ENCODE results near the gene IL17C. TPM values are rescaled to one million over a fixed set of nuclear protein-coding genes. Genes with fewer than 3 reads are reported as not detected.

The IL17C gene
- total RNA-seq, 2 donors from 2014 or later, result not detected

DNA sequence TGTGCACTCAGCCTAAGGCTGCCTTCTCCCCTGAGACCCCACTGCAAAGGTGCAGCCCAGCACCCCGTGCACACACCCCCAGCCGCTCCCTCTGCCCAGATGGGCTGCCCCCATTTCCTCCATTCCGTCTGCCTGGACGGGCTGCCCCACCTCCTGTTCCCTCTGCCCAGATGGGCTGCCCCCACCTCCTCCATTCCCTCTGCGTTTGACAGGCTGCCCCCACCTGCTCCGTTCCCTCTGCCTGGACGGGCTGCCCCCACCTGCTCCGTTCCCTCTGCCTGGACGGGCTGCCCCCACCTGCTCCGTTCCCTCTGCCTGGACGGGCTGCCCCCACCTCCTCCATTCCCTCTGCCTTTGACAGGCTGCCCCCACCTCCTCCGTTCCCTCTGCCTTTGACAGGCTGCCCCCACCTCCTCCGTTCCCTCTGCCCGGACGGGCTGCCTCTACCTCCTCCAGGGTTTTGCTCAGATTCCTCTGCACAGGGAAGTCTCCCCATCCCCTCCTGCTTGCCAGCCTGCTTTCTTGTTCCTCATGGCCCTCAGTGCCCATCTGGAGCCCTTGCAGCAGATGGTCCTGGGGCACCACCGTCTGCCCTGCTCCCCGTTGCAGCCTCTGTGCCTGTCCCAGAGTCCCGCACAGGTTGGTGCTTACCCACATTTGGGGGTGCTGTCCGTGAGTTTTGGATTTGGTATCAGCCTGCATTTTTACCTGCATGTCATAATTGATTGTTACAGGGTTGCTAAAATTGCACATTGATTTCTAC is 23.4 kb upstream of the IL17C start:
- H3K27ac ChIP-seq (ENCODE audit: low read depth, low read length), result no peak overlapping the region
- H3K4me1 ChIP-seq (ENCODE audit: control insufficient read depth, insufficient read depth, low read length), result peaks cover 33% of the 10 kb centered on the region
- H3K36me3 ChIP-seq (ENCODE audit: control insufficient read depth, insufficient read depth, low read length), result peaks cover 59% of the 10 kb centered on the region
- TF ChIP-seq, protein P1, sequence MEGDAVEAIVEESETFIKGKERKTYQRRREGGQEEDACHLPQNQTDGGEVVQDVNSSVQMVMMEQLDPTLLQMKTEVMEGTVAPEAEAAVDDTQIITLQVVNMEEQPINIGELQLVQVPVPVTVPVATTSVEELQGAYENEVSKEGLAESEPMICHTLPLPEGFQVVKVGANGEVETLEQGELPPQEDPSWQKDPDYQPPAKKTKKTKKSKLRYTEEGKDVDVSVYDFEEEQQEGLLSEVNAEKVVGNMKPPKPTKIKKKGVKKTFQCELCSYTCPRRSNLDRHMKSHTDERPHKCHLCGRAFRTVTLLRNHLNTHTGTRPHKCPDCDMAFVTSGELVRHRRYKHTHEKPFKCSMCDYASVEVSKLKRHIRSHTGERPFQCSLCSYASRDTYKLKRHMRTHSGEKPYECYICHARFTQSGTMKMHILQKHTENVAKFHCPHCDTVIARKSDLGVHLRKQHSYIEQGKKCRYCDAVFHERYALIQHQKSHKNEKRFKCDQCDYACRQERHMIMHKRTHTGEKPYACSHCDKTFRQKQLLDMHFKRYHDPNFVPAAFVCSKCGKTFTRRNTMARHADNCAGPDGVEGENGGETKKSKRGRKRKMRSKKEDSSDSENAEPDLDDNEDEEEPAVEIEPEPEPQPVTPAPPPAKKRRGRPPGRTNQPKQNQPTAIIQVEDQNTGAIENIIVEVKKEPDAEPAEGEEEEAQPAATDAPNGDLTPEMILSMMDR (conservative IDR thresholded peaks at IDR 0.05), result no peak
- H3K27me3 ChIP-seq (ENCODE audit: control insufficient read depth, insufficient read depth, low read length, poor library complexity, severe bottlenecking), result no peaks in the 10 kb centered on the region
- no peak overlapping the region for H3K4me3 Mint-ChIP-seq
- no peak for DNase-seq
- H3K36me3 Mint-ChIP-seq (ENCODE audit: low read depth), result peaks cover 42% of the 10 kb centered on the region
- H3K27ac Mint-ChIP-seq, result peak overlapping the region; percentile 85
- H3K9ac ChIP-seq (ENCODE audit: extremely low read depth, low read length, poor library complexity, severe bottlenecking), result no peak overlapping the region
- no peak overlapping the region for H3K4me3 ChIP-seq (ENCODE audit: low read length)
- H3K27me3 Mint-ChIP-seq (ENCODE audit: insufficient read depth), result no peaks in the 10 kb centered on the region
- 93 to 97% methylated on average over 16 to 19 of the region's 19 CpGs for WGBS, 2 experiments (ENCODE audit: insufficient coverage in 1 of 2, insufficient read length in 1 of 2)
- H3K4me1 Mint-ChIP-seq, result peaks cover 43% of the 10 kb centered on the region
- H3K9me3 Mint-ChIP-seq, result no peaks in the 10 kb centered on the region
- no peaks in the 10 kb centered on the region for H3K9me3 ChIP-seq (ENCODE audit: control insufficient read depth, low read length)

DNA sequence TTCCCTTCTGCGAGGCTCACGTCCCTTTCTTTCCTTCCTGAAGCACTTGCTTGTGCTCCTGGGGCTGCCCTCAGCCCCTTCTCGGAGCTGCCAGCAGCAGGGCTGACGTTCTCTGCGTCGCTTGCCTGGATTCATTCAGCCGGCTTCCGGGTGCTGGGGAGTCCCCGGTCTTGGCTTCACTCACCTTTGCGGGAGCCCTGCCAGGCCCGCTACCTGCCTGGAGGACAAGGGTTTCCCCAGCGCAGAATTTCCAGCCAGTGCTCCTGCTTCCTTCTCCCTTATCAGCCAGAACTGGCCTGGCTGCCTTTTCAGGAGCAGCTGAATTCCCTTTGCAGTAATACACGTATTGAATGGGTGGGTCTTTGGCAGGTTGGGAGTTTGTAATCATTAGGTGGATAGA is 22.1 kb upstream of the IL17C start:
- no peak for DNase-seq
- no peaks in the 10 kb centered on the region for H3K9me3 Mint-ChIP-seq
- Histone ChIP-seq H3K36me3 (ENCODE audit: control insufficient read depth, insufficient read depth, low read length) (peaks cover 51% of the 10 kb centered on the region), H3K27ac (ENCODE audit: low read depth, low read length) (no peak overlapping the region), H3K27me3 (ENCODE audit: control insufficient read depth, insufficient read depth, low read length, poor library complexity, severe bottlenecking) (no peaks in the 10 kb centered on the region), H3K4me1 (ENCODE audit: control insufficient read depth, insufficient read depth, low read length) (peaks cover 33% of the 10 kb centered on the region), H3K9me3 (ENCODE audit: control insufficient read depth, low read length) (no peaks in the 10 kb centered on the region), H3K9ac (ENCODE audit: extremely low read depth, low read length, poor library complexity, severe bottlenecking) (peak overlapping the region; percentile 38), H3K4me3 (ENCODE audit: low read length) (no peak overlapping the region)
- no peaks in the 10 kb centered on the region for H3K27me3 Mint-ChIP-seq (ENCODE audit: insufficient read depth)
- peak overlapping the region; percentile 85 for H3K27ac Mint-ChIP-seq
- 94% methylated on average over 7 to 13 of the region's 13 CpGs for WGBS, 2 experiments (ENCODE audit: insufficient coverage in 1 of 2, insufficient read length in 1 of 2)
- peaks cover 36% of the 10 kb centered on the region for H3K36me3 Mint-ChIP-seq (ENCODE audit: low read depth)
- TF ChIP-seq, protein P1 (conservative IDR thresholded peaks at IDR 0.05), result no peak
- no peak overlapping the region for H3K4me3 Mint-ChIP-seq
- peaks cover 39% of the 10 kb centered on the region for H3K4me1 Mint-ChIP-seq

DNA sequence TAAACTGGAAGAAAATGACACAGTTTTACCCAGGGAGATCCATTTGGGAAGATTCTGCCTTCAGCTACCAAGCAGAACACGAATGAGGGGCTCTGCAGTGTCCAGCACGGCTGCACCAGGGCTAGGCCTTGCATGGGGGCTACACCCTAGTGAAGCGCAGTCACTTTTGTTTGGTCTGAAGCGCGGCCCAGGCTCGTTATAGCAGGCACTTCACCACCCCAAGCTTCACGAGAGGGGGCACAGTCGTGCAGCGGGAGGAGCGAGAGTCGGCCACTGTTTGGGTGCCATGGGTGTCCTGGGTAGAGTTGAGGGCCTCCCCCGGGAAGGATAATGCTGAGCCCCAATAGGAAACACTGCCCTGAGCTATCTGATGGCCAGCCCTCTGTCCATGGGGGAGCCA is 21.6 kb upstream of the IL17C start:
- Mint-ChIP-seq H3K9me3 (no peaks in the 10 kb centered on the region), H3K36me3 (ENCODE audit: low read depth) (peaks cover 35% of the 10 kb centered on the region), H3K4me1 (peaks cover 39% of the 10 kb centered on the region), H3K27ac (peak overlapping the region; percentile 85), H3K27me3 (ENCODE audit: insufficient read depth) (no peaks in the 10 kb centered on the region), H3K4me3 (no peak overlapping the region)
- H3K36me3 ChIP-seq (ENCODE audit: control insufficient read depth, insufficient read depth, low read length), result peaks cover 50% of the 10 kb centered on the region
- H3K4me3 ChIP-seq (ENCODE audit: low read length), result no peak overlapping the region
- H3K4me1 ChIP-seq (ENCODE audit: control insufficient read depth, insufficient read depth, low read length), result peaks cover 33% of the 10 kb centered on the region
- no peaks in the 10 kb centered on the region for H3K9me3 ChIP-seq (ENCODE audit: control insufficient read depth, low read length)
- H3K27ac ChIP-seq (ENCODE audit: low read depth, low read length), result no peak overlapping the region
- no peak for DNase-seq
- no peaks in the 10 kb centered on the region for H3K27me3 ChIP-seq (ENCODE audit: control insufficient read depth, insufficient read depth, low read length, poor library complexity, severe bottlenecking)
- WGBS, 2 experiments (ENCODE audit: insufficient coverage in 1 of 2, insufficient read length in 1 of 2), result 95 to 97% methylated on average over 8 to 12 of the region's 12 CpGs
- H3K9ac ChIP-seq (ENCODE audit: extremely low read depth, low read length, poor library complexity, severe bottlenecking), result peak overlapping the region; percentile 38
- TF ChIP-seq, protein P1 (conservative IDR thresholded peaks at IDR 0.05), result no peak
